Measurements from ENCODE around the gene PRKAG2.

DNA sequence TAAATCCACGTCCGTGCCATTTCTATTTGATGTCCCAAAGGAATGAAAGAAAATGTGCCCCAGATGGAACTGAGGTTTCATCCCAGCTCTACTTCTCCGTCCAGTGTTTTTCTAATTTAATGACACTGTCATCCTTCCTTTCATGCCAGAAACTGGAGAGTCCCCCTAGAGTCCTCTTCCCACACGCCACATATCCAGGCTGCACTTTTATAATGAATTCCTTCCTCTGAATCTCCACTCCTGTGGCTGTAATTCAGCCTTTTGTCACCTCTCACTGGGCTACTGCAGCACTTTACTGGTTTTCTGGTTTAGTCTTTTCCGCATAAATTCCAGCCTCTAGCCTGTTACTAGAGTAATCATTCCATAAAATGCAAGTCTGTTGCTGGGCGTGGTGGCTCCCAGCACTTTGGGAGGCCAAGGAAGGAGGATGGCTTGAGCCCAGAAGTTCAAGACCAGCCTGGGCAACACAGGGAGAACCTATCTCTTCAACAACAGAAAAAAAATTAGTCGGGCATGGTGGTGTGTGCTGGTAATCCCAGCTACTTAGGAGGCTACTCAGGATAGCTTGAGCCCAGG lies 214.6 kb downstream of the PRKAG2 start:
- TF ChIP-seq, protein P1, sequence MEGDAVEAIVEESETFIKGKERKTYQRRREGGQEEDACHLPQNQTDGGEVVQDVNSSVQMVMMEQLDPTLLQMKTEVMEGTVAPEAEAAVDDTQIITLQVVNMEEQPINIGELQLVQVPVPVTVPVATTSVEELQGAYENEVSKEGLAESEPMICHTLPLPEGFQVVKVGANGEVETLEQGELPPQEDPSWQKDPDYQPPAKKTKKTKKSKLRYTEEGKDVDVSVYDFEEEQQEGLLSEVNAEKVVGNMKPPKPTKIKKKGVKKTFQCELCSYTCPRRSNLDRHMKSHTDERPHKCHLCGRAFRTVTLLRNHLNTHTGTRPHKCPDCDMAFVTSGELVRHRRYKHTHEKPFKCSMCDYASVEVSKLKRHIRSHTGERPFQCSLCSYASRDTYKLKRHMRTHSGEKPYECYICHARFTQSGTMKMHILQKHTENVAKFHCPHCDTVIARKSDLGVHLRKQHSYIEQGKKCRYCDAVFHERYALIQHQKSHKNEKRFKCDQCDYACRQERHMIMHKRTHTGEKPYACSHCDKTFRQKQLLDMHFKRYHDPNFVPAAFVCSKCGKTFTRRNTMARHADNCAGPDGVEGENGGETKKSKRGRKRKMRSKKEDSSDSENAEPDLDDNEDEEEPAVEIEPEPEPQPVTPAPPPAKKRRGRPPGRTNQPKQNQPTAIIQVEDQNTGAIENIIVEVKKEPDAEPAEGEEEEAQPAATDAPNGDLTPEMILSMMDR (IDR thresholded peaks at IDR 0.05; ENCODE audit: low read length) = no peak
- no peak for TF ChIP-seq EZH2 (IDR thresholded peaks at IDR 0.05; ENCODE audit: borderline replicate concordance, low read length)

All from OCI-LY1 (cell line).